ENCODE data around the gene SELENOV. TPM values are rescaled to one million over a fixed set of nuclear protein-coding genes. Genes with fewer than 3 reads are reported as not detected.

The SELENOV gene
- total RNA-seq, 1 donor from 2014 or later, result not detected

GRCh38 chr19:39492788-39493187, 22.2 kb upstream of the SELENOV start:
- H3K27ac ChIP-seq (ENCODE audit: low read depth, low read length), result no peak overlapping the region
- H3K27me3 ChIP-seq (ENCODE audit: control insufficient read depth in 3 of 3, insufficient read depth in 3 of 3, low read length in 3 of 3), result peaks cover 9 to 19% (median 17%) of the 10 kb centered on the region in 3 donors
- no peak overlapping the region for H3K9ac ChIP-seq (ENCODE audit: low read depth in 1 of 3, low read length in 3 of 3)
- H3K9me3 ChIP-seq (ENCODE audit: control insufficient read depth in 3 of 3, low read length in 3 of 3), result no peaks in the 10 kb centered on the region
- H3K4me1 ChIP-seq (ENCODE audit: control insufficient read depth in 3 of 3, insufficient read depth in 3 of 3, low read length in 3 of 3), result peaks cover 0 to 1% (median under 1%) of the 10 kb centered on the region in 3 donors
- H3K4me3 ChIP-seq (ENCODE audit: low read length in 3 of 3), result no peak overlapping the region
- peaks cover 23 to 28% (median 26%) of the 10 kb centered on the region in 3 donors for H3K36me3 ChIP-seq (ENCODE audit: control insufficient read depth in 3 of 3, insufficient read depth in 3 of 3, low read length in 3 of 3)

- Histone ChIP-seq H3K4me1 (ENCODE audit: control insufficient read depth in 3 of 3, insufficient read depth in 3 of 3, low read length in 3 of 3) (peaks cover 0 to 12% (median 8%) of the 10 kb centered on the region in 3 donors), H3K36me3 (ENCODE audit: control insufficient read depth in 3 of 3, insufficient read depth in 3 of 3, low read length in 3 of 3) (peaks cover 5 to 12% (median 8%) of the 10 kb centered on the region in 3 donors), H3K9ac (ENCODE audit: low read depth in 1 of 3, low read length in 3 of 3) (no peak overlapping the region)
These were observed 20.3 kb upstream of the SELENOV start for GRCh38 chr19:39494661-39495060.

GRCh38 chr19:39496063-39496462, 18.9 kb upstream of the SELENOV start:
- Histone ChIP-seq H3K27me3 (ENCODE audit: control insufficient read depth in 3 of 3, insufficient read depth in 3 of 3, low read length in 3 of 3) (peaks cover 34 to 47% (median 46%) of the 10 kb centered on the region in 3 donors), H3K4me1 (ENCODE audit: control insufficient read depth in 3 of 3, insufficient read depth in 3 of 3, low read length in 3 of 3) (peaks cover 0 to 12% (median 8%) of the 10 kb centered on the region in 3 donors), H3K27ac (ENCODE audit: low read depth, low read length) (no peak overlapping the region), H3K4me3 (ENCODE audit: low read length in 3 of 3) (no peak overlapping the region), H3K36me3 (ENCODE audit: control insufficient read depth in 3 of 3, insufficient read depth in 3 of 3, low read length in 3 of 3) (peaks cover 0 to 4% (median 0%) of the 10 kb centered on the region in 3 donors), H3K9me3 (ENCODE audit: control insufficient read depth in 3 of 3, low read length in 3 of 3) (no peaks in the 10 kb centered on the region), H3K9ac (ENCODE audit: low read depth in 1 of 3, low read length in 3 of 3) (no peak overlapping the region)

More at GRCh38 chr19:39494661-39495060, 20.3 kb upstream of the SELENOV start:
- no peak overlapping the region for H3K27ac ChIP-seq (ENCODE audit: low read depth, low read length)
- H3K9me3 ChIP-seq (ENCODE audit: control insufficient read depth in 3 of 3, low read length in 3 of 3), result no peaks in the 10 kb centered on the region
- peaks cover 23 to 36% (median 34%) of the 10 kb centered on the region in 3 donors for H3K27me3 ChIP-seq (ENCODE audit: control insufficient read depth in 3 of 3, insufficient read depth in 3 of 3, low read length in 3 of 3)
- no peak overlapping the region for H3K4me3 ChIP-seq (ENCODE audit: low read length in 3 of 3)

DNA sequence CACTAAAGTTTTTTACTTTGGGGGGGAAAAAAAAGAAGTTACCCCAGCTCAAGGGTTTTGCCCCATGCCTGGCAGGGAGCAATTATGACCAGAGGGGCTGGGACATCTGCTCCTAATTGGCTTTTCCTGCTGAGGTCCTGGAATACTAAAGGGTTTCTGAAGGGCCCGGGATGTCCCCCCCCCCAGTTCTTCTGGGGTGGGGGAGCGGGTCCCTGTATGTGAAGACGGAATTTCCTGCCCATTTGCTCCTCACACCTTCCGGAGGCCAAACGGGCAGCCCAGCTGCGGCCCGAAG, 17.3 kb upstream of the SELENOV start:
- Histone ChIP-seq H3K9ac (ENCODE audit: low read depth in 1 of 3, low read length in 3 of 3) (no peak overlapping the region), H3K27me3 (ENCODE audit: control insufficient read depth in 3 of 3, insufficient read depth in 3 of 3, low read length in 3 of 3) (peaks cover 41 to 50% (median 49%) of the 10 kb centered on the region in 3 donors), H3K9me3 (ENCODE audit: control insufficient read depth in 3 of 3, low read length in 3 of 3) (no peaks in the 10 kb centered on the region), H3K27ac (ENCODE audit: low read depth, low read length) (no peak overlapping the region), H3K36me3 (ENCODE audit: control insufficient read depth in 3 of 3, insufficient read depth in 3 of 3, low read length in 3 of 3) (no peaks in the 10 kb centered on the region), H3K4me3 (ENCODE audit: low read length in 3 of 3) (no peak overlapping the region), H3K4me1 (ENCODE audit: control insufficient read depth in 3 of 3, insufficient read depth in 3 of 3, low read length in 3 of 3) (peaks cover 0 to 12% (median 8%) of the 10 kb centered on the region in 3 donors)

DNA sequence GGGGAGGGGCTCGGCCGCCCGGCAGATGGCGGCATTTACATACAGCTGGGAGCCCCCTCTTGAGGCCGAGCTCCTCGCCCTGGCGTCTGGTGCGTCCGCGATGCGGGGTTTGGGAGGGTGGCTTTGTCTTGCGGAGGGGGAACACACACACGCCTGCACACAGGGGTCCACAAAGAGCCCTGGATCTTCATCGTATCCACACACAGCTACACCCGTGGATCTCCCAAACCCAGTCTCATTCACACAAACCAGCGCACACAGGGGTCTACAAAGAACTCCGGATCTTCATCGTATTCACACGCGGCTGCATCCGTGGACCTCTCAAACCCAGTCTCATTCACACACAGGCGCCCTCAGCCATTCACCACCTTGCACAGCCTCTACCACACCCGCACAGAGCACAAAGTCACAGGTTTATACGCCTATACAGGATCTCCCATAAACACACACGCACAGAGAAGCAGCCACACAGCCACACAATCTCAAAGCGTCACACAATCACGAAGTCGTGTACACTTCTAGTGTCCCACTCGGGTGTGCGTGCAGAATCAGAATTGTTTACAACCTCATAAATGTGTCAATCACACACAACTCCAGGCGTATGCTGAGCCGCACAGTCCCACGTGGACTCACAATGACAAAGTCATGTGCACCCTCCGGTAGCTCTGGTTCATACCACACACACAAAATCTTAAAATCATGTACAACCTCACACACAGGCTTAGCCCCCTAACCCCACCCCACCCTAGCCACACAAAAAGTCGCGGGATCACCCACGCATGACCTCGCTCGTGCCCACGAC, 16.7 kb upstream of the SELENOV start:
- Histone ChIP-seq H3K4me1 (ENCODE audit: control insufficient read depth in 3 of 3, insufficient read depth in 3 of 3, low read length in 3 of 3) (peaks cover 0 to 14% (median 8%) of the 10 kb centered on the region in 3 donors), H3K27ac (ENCODE audit: low read depth, low read length) (no peak overlapping the region), H3K9ac (ENCODE audit: low read depth in 1 of 3, low read length in 3 of 3) (peak overlapping the region in 1 of 3 donors; percentile 25), H3K36me3 (ENCODE audit: control insufficient read depth in 3 of 3, insufficient read depth in 3 of 3, low read length in 3 of 3) (no peaks in the 10 kb centered on the region), H3K27me3 (ENCODE audit: control insufficient read depth in 3 of 3, insufficient read depth in 3 of 3, low read length in 3 of 3) (peaks cover 43 to 56% (median 54%) of the 10 kb centered on the region in 3 donors), H3K9me3 (ENCODE audit: control insufficient read depth in 3 of 3, low read length in 3 of 3) (no peaks in the 10 kb centered on the region), H3K4me3 (ENCODE audit: low read length in 3 of 3) (peak overlapping the region in 1 of 3 donors; percentile 41)

- Histone ChIP-seq H3K27ac (ENCODE audit: low read depth, low read length) (no peak within 1 kb of the TSS), H3K4me1 (ENCODE audit: control insufficient read depth in 3 of 3, insufficient read depth in 3 of 3, low read length in 3 of 3) (peaks cover 0 to 14% (median 8%) of the 10 kb centered on the region in 3 donors), H3K4me3 (ENCODE audit: low read length in 3 of 3) (peak within 1 kb of the TSS in 1 of 3 donors; percentile 41), H3K36me3 (ENCODE audit: control insufficient read depth in 3 of 3, insufficient read depth in 3 of 3, low read length in 3 of 3) (no peaks in the 10 kb centered on the region), H3K27me3 (ENCODE audit: control insufficient read depth in 3 of 3, insufficient read depth in 3 of 3, low read length in 3 of 3) (peaks cover 51 to 63% (median 63%) of the 10 kb centered on the region in 3 donors), H3K9ac (ENCODE audit: low read depth in 1 of 3, low read length in 3 of 3) (peak within 1 kb of the TSS in 1 of 3 donors; percentile 25), H3K9me3 (ENCODE audit: control insufficient read depth in 3 of 3, low read length in 3 of 3) (no peaks in the 10 kb centered on the region)
These were observed 15.9 kb upstream of the SELENOV start, which contains the start of gene DLL3 for GRCh38 chr19:39498798-39499642. TSS of gene DLL3 (plus strand) at chr19:39498947. CDS start at chr19:39498975, 28 bp downstream.

GRCh38 chr19:39499932-39500331, 15.0 kb upstream of the SELENOV start:
- H3K27me3 ChIP-seq (ENCODE audit: control insufficient read depth in 3 of 3, insufficient read depth in 3 of 3, low read length in 3 of 3), result peaks cover 61 to 72% (median 72%) of the 10 kb centered on the region in 3 donors

GRCh38 chr19:39500543-39500942, 14.4 kb upstream of the SELENOV start:
- no peak overlapping the region for H3K9ac ChIP-seq (ENCODE audit: low read depth in 1 of 3, low read length in 3 of 3)
- H3K4me3 ChIP-seq (ENCODE audit: low read length in 3 of 3), result no peak overlapping the region
- no peaks in the 10 kb centered on the region for H3K9me3 ChIP-seq (ENCODE audit: control insufficient read depth in 3 of 3, low read length in 3 of 3)
- H3K27me3 ChIP-seq (ENCODE audit: control insufficient read depth in 3 of 3, insufficient read depth in 3 of 3, low read length in 3 of 3), result peaks cover 67 to 78% (median 77%) of the 10 kb centered on the region in 3 donors
- no peaks in the 10 kb centered on the region for H3K36me3 ChIP-seq (ENCODE audit: control insufficient read depth in 3 of 3, insufficient read depth in 3 of 3, low read length in 3 of 3)
- no peak overlapping the region for H3K27ac ChIP-seq (ENCODE audit: low read depth, low read length)
- peaks cover 0 to 14% (median 8%) of the 10 kb centered on the region in 3 donors for H3K4me1 ChIP-seq (ENCODE audit: control insufficient read depth in 3 of 3, insufficient read depth in 3 of 3, low read length in 3 of 3)

More at GRCh38 chr19:39499932-39500331, 15.0 kb upstream of the SELENOV start:
- Histone ChIP-seq H3K4me3 (ENCODE audit: low read length in 3 of 3) (no peak overlapping the region), H3K9ac (ENCODE audit: low read depth in 1 of 3, low read length in 3 of 3) (no peak overlapping the region), H3K36me3 (ENCODE audit: control insufficient read depth in 3 of 3, insufficient read depth in 3 of 3, low read length in 3 of 3) (no peaks in the 10 kb centered on the region), H3K4me1 (ENCODE audit: control insufficient read depth in 3 of 3, insufficient read depth in 3 of 3, low read length in 3 of 3) (peaks cover 0 to 14% (median 8%) of the 10 kb centered on the region in 3 donors), H3K9me3 (ENCODE audit: control insufficient read depth in 3 of 3, low read length in 3 of 3) (no peaks in the 10 kb centered on the region), H3K27ac (ENCODE audit: low read depth, low read length) (no peak overlapping the region)

DNA sequence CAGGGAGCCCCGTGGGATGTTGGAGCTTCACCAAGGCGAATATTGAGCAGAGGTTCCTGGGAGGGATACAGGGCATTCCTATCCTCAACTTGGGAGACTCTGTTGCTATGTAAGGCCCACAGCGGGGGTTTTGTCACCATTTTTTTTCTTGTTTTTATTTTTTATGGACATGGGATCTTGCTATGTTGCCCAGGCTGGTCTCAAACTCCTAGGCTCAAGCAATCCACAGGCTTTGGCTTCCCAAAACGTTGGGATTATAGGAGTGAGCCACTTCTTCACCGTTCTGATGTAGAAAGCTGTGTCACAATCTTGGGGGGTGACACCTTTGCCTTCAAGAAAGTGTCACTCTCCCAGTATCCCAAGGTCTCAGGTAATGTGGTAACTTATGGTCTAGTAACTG, 13.6 kb upstream of the SELENOV start:
- Histone ChIP-seq H3K9ac (ENCODE audit: low read depth in 1 of 3, low read length in 3 of 3) (no peak overlapping the region), H3K27me3 (ENCODE audit: control insufficient read depth in 3 of 3, insufficient read depth in 3 of 3, low read length in 3 of 3) (peaks cover 66 to 79% (median 76%) of the 10 kb centered on the region in 3 donors), H3K27ac (ENCODE audit: low read depth, low read length) (no peak overlapping the region), H3K36me3 (ENCODE audit: control insufficient read depth in 3 of 3, insufficient read depth in 3 of 3, low read length in 3 of 3) (no peaks in the 10 kb centered on the region), H3K9me3 (ENCODE audit: control insufficient read depth in 3 of 3, low read length in 3 of 3) (no peaks in the 10 kb centered on the region), H3K4me3 (ENCODE audit: low read length in 3 of 3) (no peak overlapping the region), H3K4me1 (ENCODE audit: control insufficient read depth in 3 of 3, insufficient read depth in 3 of 3, low read length in 3 of 3) (peaks cover 0 to 14% (median 8%) of the 10 kb centered on the region in 3 donors)

Measured in skeletal muscle tissue (tissue), 4 donors.